T47D (cell line): Measurements from ENCODE around the gene RASA4B.
"Not testable (repeated sequence)": the region's sequence is repeated elsewhere in the genome, so short reads cannot be mapped to it uniquely, and the experiment has no call there.

Experiments used
- DNase-seq, 2 experiments: peaks; one replicate each; pipeline versions ENCODE4 v3.0.0 to v3.0.0-alpha.2; 2011 to 2012; ENCODE audit warnings: low read depth in 1 of 2, low spot score in 1 of 2
- JUND ChIP-seq: IDR thresholded peaks from 2 replicates; pipeline ENCODE4 v1.6.1; 2012; ENCODE audit warnings: low read depth
- in situ Hi-C: cut with HindIII; loops from 2 replicates; pipeline ENCODE4 v1.10.0; 2016; ENCODE audit warnings: low sequenced_read_pairs, low pct_unique_long_range_greater_than_20kb

RASA4B gene

DNA sequence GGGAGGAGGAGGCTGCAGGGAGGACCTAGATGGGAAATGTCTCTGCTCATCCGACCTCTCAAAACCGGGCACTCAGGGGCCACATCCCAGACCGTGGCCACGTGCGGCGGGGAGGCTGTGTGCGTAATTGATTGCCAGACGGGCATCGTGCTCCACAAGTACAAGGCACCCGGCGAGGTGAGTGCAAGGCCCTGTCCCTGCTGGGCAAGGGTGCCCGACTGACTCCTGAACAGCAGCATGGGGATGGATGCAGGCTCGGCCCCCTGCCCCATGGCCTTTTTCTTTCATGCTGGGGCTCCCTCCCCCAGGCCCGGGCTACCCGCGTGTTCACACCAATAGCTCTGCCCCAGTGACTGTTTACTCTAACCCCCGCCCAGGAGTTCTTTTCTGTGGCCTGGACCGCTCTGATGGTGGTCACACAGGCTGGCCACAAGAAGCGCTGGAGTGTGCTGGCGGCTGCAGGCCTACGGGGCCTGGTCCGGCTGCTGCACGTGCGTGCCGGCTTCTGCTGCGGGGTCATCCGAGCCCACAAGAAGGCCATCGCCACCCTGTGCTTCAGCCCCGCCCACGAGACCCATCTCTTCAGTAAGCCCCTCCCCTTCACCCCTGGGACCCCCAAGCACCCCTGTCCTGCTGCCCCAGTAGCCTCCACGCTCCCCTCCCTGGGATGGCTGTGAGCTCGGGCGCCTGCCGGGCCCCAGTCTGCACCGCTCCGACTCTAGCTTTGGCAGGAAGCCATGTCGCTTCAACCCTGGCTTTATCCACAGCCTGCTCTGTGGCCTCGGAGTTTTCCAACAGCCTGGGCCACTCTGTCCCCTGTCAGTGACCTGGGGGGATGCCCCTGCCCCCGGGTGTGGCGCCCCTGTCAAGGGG, 48.9 kb downstream of the RASA4B start:
- no peak for TF ChIP-seq JUND
- DNase-seq, result no peak
- in situ Hi-C loops, result no loop called here

DNA sequence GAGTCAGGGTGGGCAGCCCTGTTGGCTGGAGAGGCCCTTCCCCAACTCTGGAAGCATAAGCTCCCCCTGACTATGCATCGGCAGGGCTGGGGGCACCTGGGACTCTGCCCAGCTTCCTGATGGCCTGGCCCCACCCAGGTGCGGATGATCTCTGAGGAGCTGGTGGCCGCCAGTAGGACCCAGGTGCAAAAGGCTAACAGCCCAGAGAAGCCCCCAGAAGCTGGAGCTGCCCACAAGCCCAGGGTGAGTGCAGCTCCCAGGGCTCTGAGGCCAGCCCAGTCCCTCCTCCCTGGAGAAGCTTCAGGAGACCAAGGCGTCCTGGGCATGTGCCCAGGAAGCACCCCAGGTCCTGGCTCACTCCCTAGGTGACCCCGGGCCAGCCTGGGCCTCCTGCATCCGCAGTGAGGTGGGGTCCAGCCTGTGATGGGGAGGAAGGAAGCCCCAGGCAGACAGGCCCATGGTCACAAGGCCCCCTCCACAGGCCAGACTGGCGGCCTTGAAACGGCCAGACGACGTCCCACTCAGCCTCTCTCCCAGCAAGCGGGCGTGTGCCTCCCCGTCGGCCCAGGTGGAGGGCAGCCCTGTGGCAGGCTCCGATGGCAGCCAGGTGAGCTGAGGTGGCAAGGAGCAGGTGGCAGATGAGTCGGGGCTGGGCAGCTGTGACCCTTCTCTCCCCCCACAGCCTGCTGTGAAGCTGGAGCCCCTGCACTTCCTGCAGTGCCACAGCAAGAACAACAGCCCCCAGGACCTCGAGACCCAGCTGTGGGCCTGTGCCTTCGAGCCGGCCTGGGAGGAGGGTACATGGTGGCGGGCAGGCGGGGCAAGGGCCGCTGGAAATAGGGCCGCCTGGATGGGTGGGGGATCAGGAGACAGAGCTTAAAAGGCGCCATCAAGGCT, 49.7 kb downstream of the RASA4B start:
- in situ Hi-C loops, result no loop called here
- no peak for DNase-seq
- TF ChIP-seq JUND, result no peak

DNA sequence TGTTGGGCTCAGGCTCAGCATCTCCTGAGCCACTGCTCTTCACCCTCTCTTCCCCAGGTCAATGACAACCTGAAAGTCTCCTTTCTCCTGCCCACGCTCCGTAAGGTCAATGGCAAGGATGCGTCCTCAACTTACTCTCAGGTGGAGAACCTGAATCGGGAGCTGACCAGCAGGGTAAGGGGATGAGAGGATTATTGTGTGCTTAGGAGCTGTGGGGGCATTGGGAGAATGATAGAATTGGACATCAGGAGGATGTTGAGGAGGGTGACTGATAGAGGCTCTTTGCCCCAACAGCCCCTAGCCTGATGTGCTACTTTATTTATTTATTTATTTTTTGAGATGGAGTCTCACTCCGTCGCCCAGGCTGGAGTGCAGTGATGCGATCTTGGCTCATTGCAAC, 51.5 kb downstream of the RASA4B start:
- no peak for DNase-seq
- in situ Hi-C loops, result no loop called here
- no peak for TF ChIP-seq JUND

GRCh38 chr7:102464577-102465280, 52.8 kb downstream of the RASA4B start, which contains the start of the genes ALKBH4 and LRWD1:
Gene ALKBH4 (minus strand): TSS chr7:102464863. CDS start chr7:102464836, 27 bp downstream.
Gene LRWD1 (plus strand): TSS chr7:102464984. CDS start chr7:102465081, 97 bp downstream.
- no peak for TF ChIP-seq JUND
- peak; percentile 91 to 96 for DNase-seq
- in situ Hi-C loops, result no loop called here

DNA sequence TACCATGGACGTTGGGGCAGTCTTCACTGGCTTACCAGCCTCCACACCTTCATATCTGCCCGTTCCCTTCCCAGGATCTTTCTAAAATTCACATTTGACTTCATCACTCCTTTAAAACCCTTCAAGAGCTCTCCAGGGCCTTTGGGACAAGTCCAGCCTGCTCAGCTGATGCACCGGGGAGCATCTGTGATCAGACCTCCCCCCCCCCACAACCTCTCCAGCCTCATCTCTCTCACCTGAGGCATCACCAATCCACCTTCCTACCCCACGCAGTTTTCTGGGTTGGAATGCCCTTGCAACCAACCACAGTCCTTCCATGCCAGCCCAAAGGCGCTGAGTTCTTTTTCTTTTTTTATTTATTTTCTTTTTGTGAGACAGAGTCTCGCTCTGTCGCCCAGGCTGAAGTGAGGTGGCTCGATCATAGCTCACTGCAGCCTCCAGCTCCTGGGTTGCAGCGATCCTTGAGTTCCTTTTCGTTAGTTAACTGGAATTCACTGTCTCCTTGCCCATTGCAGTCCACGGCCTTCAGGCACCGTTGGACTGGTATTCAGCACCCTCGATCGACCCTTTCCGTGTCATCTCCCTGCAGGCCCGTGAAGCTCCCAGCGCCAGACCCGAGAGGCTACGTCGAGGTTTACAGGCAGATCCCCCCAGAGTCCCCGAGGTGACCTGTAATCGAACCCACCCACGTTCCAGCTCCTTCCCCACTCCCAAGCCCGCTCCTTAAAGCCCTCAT, 53.6 kb downstream of the RASA4B start:
- no peak for DNase-seq
- in situ Hi-C loops, result no loop called here

DNA sequence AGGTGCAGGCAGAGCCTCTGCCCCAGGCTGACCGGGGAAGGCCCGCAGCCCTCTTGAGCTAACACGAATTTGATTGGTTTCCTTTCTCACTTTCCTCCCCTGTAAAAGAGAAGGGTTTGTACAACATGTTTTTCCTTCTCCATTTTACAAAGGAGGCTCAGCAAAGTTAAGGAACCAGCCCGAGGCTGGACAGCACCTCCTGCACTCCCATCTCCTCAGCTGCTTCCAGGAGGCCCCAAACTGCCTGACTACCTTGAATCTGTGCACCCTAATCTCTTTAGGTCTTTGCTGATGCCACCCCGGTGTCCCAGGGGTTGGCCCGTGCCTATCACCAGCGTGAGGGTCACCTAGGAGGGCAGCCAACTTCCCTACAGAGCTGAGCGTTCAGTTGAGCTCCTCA, 57.1 kb downstream of the RASA4B start:
- no peak for DNase-seq
- in situ Hi-C loops, result no loop called here
- TF ChIP-seq JUND, result no peak

More for the DNA sequence above, 53.6 kb downstream of the RASA4B start:
- TF ChIP-seq JUND, result no peak

- TF ChIP-seq JUND, result no peak
- in situ Hi-C loops, result no loop called here
These were observed 58.2 kb downstream of the RASA4B start for GRCh38 chr7:102459221-102459844.

GRCh38 chr7:102457352-102457924, 60.1 kb downstream of the RASA4B start:
- DNase-seq, result no peak
- in situ Hi-C loops, result no loop called here
- TF ChIP-seq JUND, result no peak

More at GRCh38 chr7:102459221-102459844, 58.2 kb downstream of the RASA4B start:
- no peak for DNase-seq

GRCh38 chr7:102456327-102456726, 61.2 kb downstream of the RASA4B start:
- DNase-seq, result no peak
- in situ Hi-C loops, result no loop called here
- no peak for TF ChIP-seq JUND

- in situ Hi-C loops, result no loop called here
- no peak for DNase-seq
- no peak for TF ChIP-seq JUND
These were observed 62.0 kb downstream of the RASA4B start for GRCh38 chr7:102455596-102455995.

GRCh38 chr7:102454932-102455331, 62.6 kb downstream of the RASA4B start:
- in situ Hi-C loops, DNase-seq: not testable (repeated sequence)
